GM19463 (cell line): ENCODE data around the gene CANT1.

ENCODE experiments used
- ATAC-seq: cut with Tn5 transposase; IDR thresholded peaks from one replicate; pipeline ENCODE4 v1.9.1; 2021; ENCODE audit warnings: mild to moderate bottlenecking, moderate library complexity; ENCODE audit not compliant: unreplicated experiment

The CANT1 gene

GRCh38 chr17:78997231-78997741 lies 12.3 kb downstream of the CANT1 start:
- ATAC-seq: no peak

DNA sequence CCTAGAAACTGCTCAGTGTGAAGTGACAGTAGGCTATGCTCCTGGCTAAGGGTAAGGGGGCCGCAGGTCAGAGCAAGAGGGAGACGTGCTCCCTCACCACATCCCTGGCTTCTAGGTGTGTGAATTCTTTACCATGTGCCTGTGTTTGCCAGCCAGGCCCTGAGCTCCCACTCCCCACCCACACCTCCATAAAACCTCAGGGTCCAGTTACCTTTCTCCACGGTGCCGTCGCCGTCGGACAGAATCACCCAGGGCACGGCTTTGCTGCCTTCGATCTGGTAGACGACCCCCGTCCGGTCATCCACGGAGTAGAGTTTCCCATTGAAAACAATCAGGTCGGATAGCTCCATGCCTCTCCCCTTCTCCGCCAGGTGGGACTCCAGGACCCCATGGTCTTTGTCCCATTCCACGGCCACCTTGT lies 12.8 kb downstream of the CANT1 start:
- no peak for ATAC-seq

GRCh38 chr17:78995761-78996451 lies 13.7 kb downstream of the CANT1 start:
- no peak for ATAC-seq

DNA sequence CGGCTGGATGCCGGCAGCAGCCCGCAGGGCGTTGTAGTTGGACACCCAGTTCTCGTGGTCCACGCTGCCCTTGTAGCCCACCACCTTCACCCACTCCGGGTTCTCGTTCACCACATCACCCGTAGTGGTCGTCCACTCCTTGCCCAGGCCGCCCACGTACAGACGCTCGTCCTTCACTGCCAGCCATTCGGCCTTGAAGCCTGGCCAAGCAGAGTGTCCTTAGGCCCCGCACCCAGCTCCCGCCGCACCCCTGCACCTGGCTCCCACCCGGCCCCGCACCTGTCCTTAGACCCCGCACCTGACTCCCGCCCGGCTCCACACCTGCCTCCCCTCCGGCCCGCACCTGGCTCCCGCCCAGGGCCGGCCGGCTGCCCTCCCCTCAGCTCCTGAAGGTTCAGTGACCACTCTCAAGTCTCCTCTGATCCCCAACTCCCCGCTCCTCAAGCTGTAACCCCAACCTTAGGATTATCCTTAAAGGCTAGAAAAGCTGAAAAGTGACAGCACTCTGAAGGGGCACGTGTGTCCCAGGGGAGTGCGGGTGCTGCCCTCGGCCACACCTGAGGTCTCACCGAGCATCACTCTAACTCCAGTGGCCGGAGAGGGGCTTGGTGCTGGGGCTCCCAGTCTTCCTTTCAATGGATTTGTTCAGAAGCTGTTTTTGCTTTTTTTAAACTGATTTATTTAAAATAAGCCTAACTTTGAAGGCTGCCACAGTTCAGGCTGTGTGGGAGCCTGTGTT lies 14.4 kb downstream of the CANT1 start:
- ATAC-seq: no peak

GRCh38 chr17:78993981-78994671 lies 15.4 kb downstream of the CANT1 start:
- no peak for ATAC-seq

DNA sequence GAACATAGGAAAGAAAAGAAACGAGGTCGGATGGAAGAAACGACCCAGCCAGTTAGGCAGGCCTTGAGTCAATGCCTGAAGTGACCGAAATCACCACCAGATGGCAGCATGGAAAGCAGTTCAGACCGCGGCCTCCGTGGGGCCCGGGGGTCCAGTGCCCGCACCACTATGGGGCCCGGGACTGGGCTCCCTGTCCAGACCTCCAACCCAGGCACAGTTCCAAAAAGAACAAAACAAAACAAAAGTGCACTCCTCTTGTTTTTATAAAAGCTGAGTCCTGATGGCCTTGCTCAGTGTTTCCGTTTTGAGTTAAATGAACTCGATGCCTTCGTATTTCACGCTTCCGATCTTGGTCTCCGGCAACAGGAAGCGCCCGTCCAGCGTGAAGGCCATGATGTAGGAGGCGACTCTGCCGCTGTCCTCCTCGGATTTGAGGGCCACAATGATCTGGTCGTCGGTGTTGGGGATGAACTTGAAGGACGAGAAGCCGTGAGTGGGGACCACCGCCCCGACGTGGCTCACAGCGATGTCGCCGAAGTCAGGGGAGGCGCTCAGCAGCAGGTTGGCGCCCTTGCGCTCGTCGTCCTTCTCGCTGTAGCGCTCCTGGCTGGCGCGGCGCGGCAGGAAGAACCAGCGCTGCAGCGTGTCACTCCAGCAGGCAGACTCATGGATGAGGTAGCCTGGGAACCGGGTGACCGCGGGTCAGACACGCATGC lies 16.2 kb downstream of the CANT1 start:
- ATAC-seq: no peak

DNA sequence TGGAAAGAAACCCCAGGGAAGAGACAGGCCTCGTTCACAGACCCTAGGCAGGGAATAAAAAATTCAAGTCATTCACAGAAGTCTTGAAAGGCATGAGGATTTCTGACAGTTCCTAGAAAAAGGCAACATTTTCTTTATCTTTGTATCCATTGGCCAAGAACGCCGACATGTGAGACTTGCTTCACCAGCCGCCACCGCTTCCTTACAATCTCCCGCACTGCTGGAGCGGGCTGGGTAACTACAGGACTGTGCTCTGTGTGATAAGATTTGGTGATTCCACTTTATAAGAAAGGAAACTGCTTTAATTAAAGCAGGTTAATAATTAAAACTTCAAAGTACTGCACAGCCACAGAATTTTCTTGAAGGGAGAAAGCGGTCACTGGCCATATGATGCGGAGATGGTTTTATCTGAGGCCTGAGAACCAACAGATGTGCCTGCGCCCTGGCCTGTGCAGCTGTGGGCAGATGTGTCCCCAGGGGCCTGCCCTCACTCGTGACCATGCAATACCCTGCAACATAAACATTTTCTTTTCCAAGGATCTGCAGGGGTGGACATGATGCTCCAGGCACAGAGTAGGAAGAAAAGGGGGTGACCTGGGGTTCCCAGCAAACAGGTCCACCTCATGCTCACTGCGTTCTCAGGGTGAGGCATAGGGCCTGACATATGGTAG lies 16.9 kb downstream of the CANT1 start:
- ATAC-seq: no peak

GRCh38 chr17:78991906-78992532 lies 17.5 kb downstream of the CANT1 start:
- no peak for ATAC-seq

GRCh38 chr17:78991017-78991738 lies 18.4 kb downstream of the CANT1 start:
- ATAC-seq: no peak

- no peak for ATAC-seq
Measured at GRCh38 chr17:78990349-78991016, 19.1 kb downstream of the CANT1 start.

- ATAC-seq: no peak
Measured at GRCh38 chr17:78988152-78988551, 21.4 kb downstream of the CANT1 start.

DNA sequence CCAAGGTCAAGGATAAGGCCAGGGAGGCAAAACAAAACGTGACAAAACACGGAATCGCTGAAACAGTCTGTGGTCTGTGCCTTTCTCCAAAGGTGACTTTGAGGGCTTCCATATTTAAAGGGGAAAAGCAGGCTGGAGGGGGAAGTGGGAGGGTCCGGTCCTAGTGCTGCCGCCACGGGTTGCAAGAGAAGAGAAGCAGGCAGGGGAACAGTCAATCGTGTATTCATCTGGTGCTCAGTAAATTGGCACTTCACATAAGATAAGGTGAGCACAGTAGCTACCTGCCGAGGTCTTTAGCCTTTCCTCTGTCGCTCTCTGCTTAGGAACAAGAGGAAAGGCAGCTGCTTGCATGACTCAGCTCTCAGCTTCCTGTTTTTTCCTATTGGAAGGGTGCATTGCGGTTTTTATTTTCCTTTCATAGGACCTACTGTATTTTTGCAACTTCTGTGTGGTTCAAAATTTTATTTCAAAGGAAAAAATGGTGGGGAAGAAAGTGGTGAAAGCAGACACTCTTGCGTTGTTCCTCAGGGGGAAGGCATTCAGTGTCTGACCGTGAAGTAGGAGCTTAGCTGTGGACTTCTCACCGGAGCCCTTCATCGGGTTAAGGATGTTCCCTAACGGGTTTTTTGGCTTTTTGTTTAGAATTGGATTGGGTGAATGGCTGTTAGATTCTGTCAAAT lies 22.8 kb downstream of the CANT1 start:
- ATAC-seq: no peak

DNA sequence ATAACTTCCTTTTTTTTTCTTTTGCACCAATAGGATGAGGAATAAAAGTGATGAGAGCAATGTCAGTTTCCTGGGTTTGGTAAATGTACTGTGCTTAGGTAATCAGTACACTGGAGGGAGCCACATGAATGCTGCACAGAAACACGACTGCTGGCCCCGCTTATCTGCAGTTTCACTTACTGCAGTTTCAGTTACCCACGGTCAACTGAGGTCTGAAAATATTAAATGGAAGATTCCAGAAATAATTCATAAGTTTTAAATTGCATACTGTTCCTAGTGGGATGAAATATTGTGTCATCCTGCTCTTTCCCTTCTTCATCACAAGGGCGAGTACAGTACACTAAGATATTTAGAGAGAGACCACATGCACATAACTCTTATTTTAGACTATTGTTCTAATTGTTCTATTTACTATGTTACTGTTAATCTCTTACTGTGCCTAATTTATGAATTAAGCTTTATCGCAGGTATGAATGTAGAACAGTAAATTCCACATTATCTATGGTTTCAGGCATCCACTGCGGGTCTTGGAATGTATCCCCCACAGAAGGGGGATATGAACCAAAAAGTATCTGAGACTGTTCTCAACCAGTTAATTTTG lies 23.4 kb downstream of the CANT1 start:
- no peak for ATAC-seq

- no peak for ATAC-seq
Measured at GRCh38 chr17:78985395-78985794, 24.2 kb downstream of the CANT1 start.

- no peak for ATAC-seq
Measured at GRCh38 chr17:78981010-78981888, 28.3 kb downstream of the CANT1 start.

- ATAC-seq: no peak
Measured at GRCh38 chr17:78980624-78980972, 29.0 kb downstream of the CANT1 start.
